Activated naive CD8-positive, alpha-beta T cell (primary cell): ENCODE data around the gene BBS9.
"Not testable (repeated sequence)": the region's sequence is repeated elsewhere in the genome, so short reads cannot be mapped to it uniquely, and the experiment has no call there.

ENCODE experiments used
- H3K27ac Mint-ChIP-seq: one replicate; pipeline ENCODE4 v1.8.0; 2021; ENCODE audit warnings: mixed read lengths
- H3K27me3 Mint-ChIP-seq: one replicate; pipeline ENCODE4 v1.8.0; 2021; ENCODE audit warnings: mixed read lengths
- H3K36me3 Mint-ChIP-seq: one replicate; pipeline ENCODE4 v1.8.0; 2021; ENCODE audit warnings: mixed read lengths
- H3K4me1 Mint-ChIP-seq: one replicate; pipeline ENCODE4 v1.8.0; 2021; ENCODE audit warnings: low read depth, mixed read lengths
- H3K4me3 Mint-ChIP-seq: one replicate; pipeline ENCODE4 v1.8.0; 2021; ENCODE audit warnings: mild to moderate bottlenecking, mixed read lengths
- H3K9me3 Mint-ChIP-seq: one replicate; pipeline ENCODE4 v1.8.0; 2021; ENCODE audit warnings: low read depth, mixed read lengths

BBS9 gene

GRCh38 chr7:33459340-33459751 is 330.0 kb downstream of the BBS9 start:
- no peaks in the 10 kb centered on the region for H3K4me1 Mint-ChIP-seq
- no peak overlapping the region for H3K27ac Mint-ChIP-seq
- H3K27me3 Mint-ChIP-seq: no peaks in the 10 kb centered on the region
- H3K9me3 Mint-ChIP-seq: no peaks in the 10 kb centered on the region
- H3K4me3 Mint-ChIP-seq: no peak overlapping the region
- peaks cover 9% of the 10 kb centered on the region for H3K36me3 Mint-ChIP-seq

GRCh38 chr7:33463131-33463530 is 333.8 kb downstream of the BBS9 start:
- H3K27me3 Mint-ChIP-seq: no peaks in the 10 kb centered on the region
- H3K4me3 Mint-ChIP-seq: no peak overlapping the region
- no peaks in the 10 kb centered on the region for H3K4me1 Mint-ChIP-seq

GRCh38 chr7:33466203-33466602 is 336.8 kb downstream of the BBS9 start:
- Mint-ChIP-seq H3K9me3 (peaks cover 10% of the 10 kb centered on the region), H3K27ac (no peak overlapping the region), H3K4me1 (no peaks in the 10 kb centered on the region), H3K4me3 (no peak overlapping the region), H3K27me3 (no peaks in the 10 kb centered on the region), H3K36me3 (peaks cover 28% of the 10 kb centered on the region)

More at GRCh38 chr7:33463131-33463530, 333.8 kb downstream of the BBS9 start:
- Mint-ChIP-seq H3K36me3 (peaks cover 23% of the 10 kb centered on the region), H3K27ac (no peak overlapping the region), H3K9me3 (peaks cover 6% of the 10 kb centered on the region)

- H3K27ac Mint-ChIP-seq: no peak overlapping the region
- H3K36me3 Mint-ChIP-seq: peaks cover 24% of the 10 kb centered on the region
- H3K4me3 Mint-ChIP-seq: no peak overlapping the region
- H3K27me3 Mint-ChIP-seq: no peaks in the 10 kb centered on the region
- H3K4me1 Mint-ChIP-seq: no peaks in the 10 kb centered on the region
- peaks cover 10% of the 10 kb centered on the region for H3K9me3 Mint-ChIP-seq
Observed at GRCh38 chr7:33471636-33472242, 342.4 kb downstream of the BBS9 start.

GRCh38 chr7:33472348-33473025 is 343.1 kb downstream of the BBS9 start:
- Mint-ChIP-seq H3K36me3 (peaks cover 20% of the 10 kb centered on the region), H3K27me3 (no peaks in the 10 kb centered on the region), H3K4me1 (no peaks in the 10 kb centered on the region), H3K4me3 (no peak overlapping the region), H3K27ac (no peak overlapping the region), H3K9me3 (peaks cover 9% of the 10 kb centered on the region)

- H3K4me3 Mint-ChIP-seq: no peak overlapping the region
- peaks cover 24% of the 10 kb centered on the region for H3K36me3 Mint-ChIP-seq
- no peaks in the 10 kb centered on the region for H3K4me1 Mint-ChIP-seq
- H3K27me3 Mint-ChIP-seq: no peaks in the 10 kb centered on the region
- peaks cover 18% of the 10 kb centered on the region for H3K9me3 Mint-ChIP-seq
- no peak overlapping the region for H3K27ac Mint-ChIP-seq
Observed at GRCh38 chr7:33477719-33478480, 348.5 kb downstream of the BBS9 start.

GRCh38 chr7:33484476-33484875 is 355.1 kb downstream of the BBS9 start:
- not testable (repeated sequence) for H3K4me3 Mint-ChIP-seq, H3K27ac Mint-ChIP-seq
- H3K9me3 Mint-ChIP-seq: peaks cover 13% of the 10 kb centered on the region

GRCh38 chr7:33485747-33486493 is 356.6 kb downstream of the BBS9 start:
- no peak overlapping the region for H3K27ac Mint-ChIP-seq
- H3K4me3 Mint-ChIP-seq: no peak overlapping the region
- H3K27me3 Mint-ChIP-seq: no peaks in the 10 kb centered on the region
- peaks cover 4% of the 10 kb centered on the region for H3K9me3 Mint-ChIP-seq
- no peaks in the 10 kb centered on the region for H3K4me1 Mint-ChIP-seq
- peaks cover 10% of the 10 kb centered on the region for H3K36me3 Mint-ChIP-seq

More at GRCh38 chr7:33484476-33484875, 355.1 kb downstream of the BBS9 start:
- H3K27me3 Mint-ChIP-seq, H3K4me1 Mint-ChIP-seq: not testable (repeated sequence)
- peaks cover 22% of the 10 kb centered on the region for H3K36me3 Mint-ChIP-seq

GRCh38 chr7:33486633-33487032 is 357.3 kb downstream of the BBS9 start:
- H3K4me1 Mint-ChIP-seq: no peaks in the 10 kb centered on the region
- peaks cover 10% of the 10 kb centered on the region for H3K36me3 Mint-ChIP-seq
- H3K9me3 Mint-ChIP-seq: peaks cover 1% of the 10 kb centered on the region
- H3K27ac Mint-ChIP-seq: no peak overlapping the region
- H3K4me3 Mint-ChIP-seq: no peak overlapping the region
- no peaks in the 10 kb centered on the region for H3K27me3 Mint-ChIP-seq

- no peak overlapping the region for H3K27ac Mint-ChIP-seq
- no peaks in the 10 kb centered on the region for H3K9me3 Mint-ChIP-seq
- peaks cover 8% of the 10 kb centered on the region for H3K36me3 Mint-ChIP-seq
- H3K4me3 Mint-ChIP-seq: no peak overlapping the region
- no peaks in the 10 kb centered on the region for H3K4me1 Mint-ChIP-seq
- no peaks in the 10 kb centered on the region for H3K27me3 Mint-ChIP-seq
Observed at GRCh38 chr7:33487998-33488682, 358.8 kb downstream of the BBS9 start.

- Mint-ChIP-seq H3K9me3 (no peaks in the 10 kb centered on the region), H3K27me3 (no peaks in the 10 kb centered on the region), H3K4me3 (no peak overlapping the region), H3K36me3 (peaks cover 3% of the 10 kb centered on the region), H3K4me1 (no peaks in the 10 kb centered on the region), H3K27ac (no peak overlapping the region)
Observed at GRCh38 chr7:33494474-33494873, 365.1 kb downstream of the BBS9 start.

GRCh38 chr7:33495207-33495606 is 365.8 kb downstream of the BBS9 start:
- H3K27ac Mint-ChIP-seq: no peak overlapping the region
- H3K36me3 Mint-ChIP-seq: peaks cover 3% of the 10 kb centered on the region
- no peaks in the 10 kb centered on the region for H3K27me3 Mint-ChIP-seq
- H3K9me3 Mint-ChIP-seq: no peaks in the 10 kb centered on the region
- no peak overlapping the region for H3K4me3 Mint-ChIP-seq
- H3K4me1 Mint-ChIP-seq: no peaks in the 10 kb centered on the region

GRCh38 chr7:33497051-33497450 is 367.7 kb downstream of the BBS9 start:
- no peak overlapping the region for H3K27ac Mint-ChIP-seq
- H3K36me3 Mint-ChIP-seq: no peaks in the 10 kb centered on the region
- no peaks in the 10 kb centered on the region for H3K9me3 Mint-ChIP-seq
- H3K4me1 Mint-ChIP-seq: no peaks in the 10 kb centered on the region
- no peaks in the 10 kb centered on the region for H3K27me3 Mint-ChIP-seq
- no peak overlapping the region for H3K4me3 Mint-ChIP-seq
